DOHH2 (cell line): ENCODE results near the gene PDGFB.

Experiments
- H3F3A ChIP-seq: fragments of 200-600 bp; sonication (generic), shearing (Covaris generic); 2 replicates; pipeline ENCODE4 v1.6.0; 2016; ENCODE audit warnings: antibody characterized with exemption, mild to moderate bottlenecking; ENCODE audit not compliant: control insufficient read depth, insufficient read depth
- H3K27ac ChIP-seq: fragments of 200-600 bp; sonication (generic); 2 replicates; pipeline ENCODE4 v1.5.1; 2014; ENCODE audit warnings: low read depth, mild to moderate bottlenecking, low read length, moderate library complexity
- H3K27me3 ChIP-seq: fragments of 200-600 bp; sonication (generic); 2 replicates; pipeline ENCODE4 v1.6.1; 2014; ENCODE audit warnings: mild to moderate bottlenecking, low read length, mixed read lengths; ENCODE audit not compliant: control insufficient read depth
- H3K36me3 ChIP-seq: fragments of 200-600 bp; sonication (generic); 2 replicates; pipeline ENCODE4 v1.6.1; 2014; ENCODE audit warnings: mild to moderate bottlenecking, low read length, moderate library complexity, mixed read lengths; ENCODE audit not compliant: control insufficient read depth
- H3K4me1 ChIP-seq: fragments of 200-600 bp; sonication (generic); 2 replicates; pipeline ENCODE4 v1.6.1; 2014; ENCODE audit warnings: mild to moderate bottlenecking, low read length, mixed read lengths; ENCODE audit not compliant: control insufficient read depth
- H3K4me2 ChIP-seq: fragments of 200-600 bp; sonication (generic); 2 replicates; pipeline ENCODE4 v1.6.0; 2014; ENCODE audit warnings: mild to moderate bottlenecking, low read length, moderate library complexity
- H3K4me3 ChIP-seq: fragments of 200-600 bp; sonication (generic); 2 replicates; pipeline ENCODE4 v1.5.1; 2014; ENCODE audit warnings: mild to moderate bottlenecking, low read length, mixed read lengths
- H3K79me2 ChIP-seq: fragments of 200-600 bp; sonication (generic); 2 replicates; pipeline ENCODE4 v1.6.1; 2014; ENCODE audit warnings: mild to moderate bottlenecking, low read length, mixed read lengths; ENCODE audit not compliant: control insufficient read depth
- H3K9me2 ChIP-seq: fragments of 200-600 bp; sonication (generic); replicated peaks from 2 replicates; pipeline ENCODE4 v1.6.1; 2014; ENCODE audit warnings: mild to moderate bottlenecking, low read length, mixed read lengths; ENCODE audit not compliant: control insufficient read depth
- H3K9me3 ChIP-seq: fragments of 200-600 bp; sonication (generic); 2 replicates; pipeline ENCODE4 v1.6.1; 2014; ENCODE audit warnings: antibody characterized with exemption, low read length, mixed read lengths; ENCODE audit not compliant: control insufficient read depth, insufficient read depth
- H4K20me1 ChIP-seq: fragments of 200-600 bp; sonication (generic); 2 replicates; pipeline ENCODE4 v1.6.0; 2014; ENCODE audit warnings: low read depth, mild to moderate bottlenecking, antibody characterized with exemption, low read length, moderate library complexity; ENCODE audit not compliant: control insufficient read depth, insufficient read depth
- EZH2phosphoT487 ChIP-seq: fragments of 200-600 bp; sonication (generic); IDR thresholded peaks from 2 replicates; pipeline ENCODE4 v1.6.1; 2017; ENCODE audit warnings: borderline replicate concordance, mild to moderate bottlenecking, antibody characterized with exemption, low read length, moderate library complexity, mixed read lengths
- TF ChIP-seq, protein P1 (sequence below): fragments of 200-600 bp; sonication (generic); IDR thresholded peaks from one replicate; pipeline ENCODE4 v1.5.1; 2014; ENCODE audit warnings: antibody characterized with exemption, mild to moderate bottlenecking, low read depth, low read length; ENCODE audit not compliant: poor library complexity, severe bottlenecking

PDGFB gene

GRCh38 chr22:39289975-39290720, 45.4 kb upstream of the PDGFB start:
- Histone ChIP-seq H3K9me2 (no peaks in the 10 kb centered on the region), H3K27ac (no peak overlapping the region), H3K36me3 (no peaks in the 10 kb centered on the region), H4K20me1 (no peaks in the 10 kb centered on the region), H3K9me3 (no peaks in the 10 kb centered on the region), H3K4me1 (peaks cover 11% of the 10 kb centered on the region), H3F3A (no peaks in the 10 kb centered on the region), H3K4me2 (no peak overlapping the region), H3K27me3 (peaks cover 8% of the 10 kb centered on the region), H3K4me3 (no peak overlapping the region), H3K79me2 (no peaks in the 10 kb centered on the region)
- TF ChIP-seq EZH2phosphoT487 = no peak
- TF ChIP-seq, protein P1, sequence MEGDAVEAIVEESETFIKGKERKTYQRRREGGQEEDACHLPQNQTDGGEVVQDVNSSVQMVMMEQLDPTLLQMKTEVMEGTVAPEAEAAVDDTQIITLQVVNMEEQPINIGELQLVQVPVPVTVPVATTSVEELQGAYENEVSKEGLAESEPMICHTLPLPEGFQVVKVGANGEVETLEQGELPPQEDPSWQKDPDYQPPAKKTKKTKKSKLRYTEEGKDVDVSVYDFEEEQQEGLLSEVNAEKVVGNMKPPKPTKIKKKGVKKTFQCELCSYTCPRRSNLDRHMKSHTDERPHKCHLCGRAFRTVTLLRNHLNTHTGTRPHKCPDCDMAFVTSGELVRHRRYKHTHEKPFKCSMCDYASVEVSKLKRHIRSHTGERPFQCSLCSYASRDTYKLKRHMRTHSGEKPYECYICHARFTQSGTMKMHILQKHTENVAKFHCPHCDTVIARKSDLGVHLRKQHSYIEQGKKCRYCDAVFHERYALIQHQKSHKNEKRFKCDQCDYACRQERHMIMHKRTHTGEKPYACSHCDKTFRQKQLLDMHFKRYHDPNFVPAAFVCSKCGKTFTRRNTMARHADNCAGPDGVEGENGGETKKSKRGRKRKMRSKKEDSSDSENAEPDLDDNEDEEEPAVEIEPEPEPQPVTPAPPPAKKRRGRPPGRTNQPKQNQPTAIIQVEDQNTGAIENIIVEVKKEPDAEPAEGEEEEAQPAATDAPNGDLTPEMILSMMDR = no peak

- Histone ChIP-seq H3F3A (no peaks in the 10 kb centered on the region), H3K4me3 (no peak overlapping the region), H4K20me1 (no peaks in the 10 kb centered on the region), H3K4me1 (peaks cover 11% of the 10 kb centered on the region), H3K4me2 (no peak overlapping the region), H3K9me2 (no peaks in the 10 kb centered on the region), H3K27me3 (peaks cover 8% of the 10 kb centered on the region), H3K36me3 (no peaks in the 10 kb centered on the region), H3K27ac (no peak overlapping the region), H3K79me2 (no peaks in the 10 kb centered on the region), H3K9me3 (no peaks in the 10 kb centered on the region)
- TF ChIP-seq, protein P1 = no peak
- no peak for TF ChIP-seq EZH2phosphoT487
These were observed 44.8 kb upstream of the PDGFB start for GRCh38 chr22:39289533-39289932.

DNA sequence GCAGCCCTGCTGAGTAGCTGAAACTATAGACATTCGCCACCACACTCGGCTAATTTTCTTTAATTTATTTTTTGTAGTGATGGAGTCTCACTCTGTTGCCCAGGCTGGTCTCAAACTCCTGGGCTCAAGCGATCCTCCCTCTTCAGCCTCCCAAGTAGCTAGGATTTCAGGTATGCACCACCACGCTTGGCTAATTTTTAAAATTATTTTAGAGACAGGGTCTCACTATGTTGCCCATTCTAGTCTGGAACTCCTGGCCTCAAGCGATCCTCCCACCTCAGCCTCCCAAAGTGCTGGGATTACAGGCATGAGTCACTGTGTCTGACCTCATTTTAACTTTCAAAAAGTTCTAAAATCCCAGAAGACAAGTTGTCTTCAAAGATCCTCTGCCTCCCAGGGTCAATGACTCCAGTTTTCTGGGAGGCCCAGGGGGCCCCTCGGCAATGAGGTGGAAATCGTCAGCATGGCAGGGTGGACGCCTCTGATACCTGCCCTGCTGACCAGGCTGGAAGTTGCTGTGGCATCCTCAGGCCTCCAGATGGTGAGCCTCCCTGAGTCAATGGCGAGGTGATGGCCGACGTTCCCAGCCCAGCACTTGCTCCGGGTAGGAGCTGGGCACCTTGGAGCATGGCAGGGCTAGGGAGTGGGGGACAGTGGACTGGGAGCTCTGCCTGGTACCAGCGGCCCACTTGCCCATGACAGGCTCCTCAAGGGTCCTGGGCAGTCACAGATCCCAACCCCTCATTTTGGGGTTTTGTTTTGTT, 43.5 kb upstream of the PDGFB start:
- Histone ChIP-seq H3K9me2 (no peaks in the 10 kb centered on the region), H3F3A (no peaks in the 10 kb centered on the region), H3K4me1 (peaks cover 11% of the 10 kb centered on the region)

More for the DNA sequence above, 43.5 kb upstream of the PDGFB start:
- peaks cover 8% of the 10 kb centered on the region for H3K27me3 ChIP-seq
- no peak overlapping the region for H3K4me3 ChIP-seq
- H3K27ac ChIP-seq = no peak overlapping the region
- H3K36me3 ChIP-seq = no peaks in the 10 kb centered on the region
- TF ChIP-seq, protein P1 = no peak
- no peak for TF ChIP-seq EZH2phosphoT487
- H3K9me3 ChIP-seq = no peaks in the 10 kb centered on the region
- H4K20me1 ChIP-seq = no peaks in the 10 kb centered on the region
- no peaks in the 10 kb centered on the region for H3K79me2 ChIP-seq
- H3K4me2 ChIP-seq = no peak overlapping the region
